ENCODE measurements around the gene CLCA4. TPM values are rescaled to one million over a fixed set of nuclear protein-coding genes. Genes with fewer than 3 reads are reported as not detected.
A peak's percentile ranks its signal among the peaks of the same experiment; 100 is the strongest.

CLCA4 gene
- total RNA-seq, 1 experiment from 2014 or later, result not detected

DNA sequence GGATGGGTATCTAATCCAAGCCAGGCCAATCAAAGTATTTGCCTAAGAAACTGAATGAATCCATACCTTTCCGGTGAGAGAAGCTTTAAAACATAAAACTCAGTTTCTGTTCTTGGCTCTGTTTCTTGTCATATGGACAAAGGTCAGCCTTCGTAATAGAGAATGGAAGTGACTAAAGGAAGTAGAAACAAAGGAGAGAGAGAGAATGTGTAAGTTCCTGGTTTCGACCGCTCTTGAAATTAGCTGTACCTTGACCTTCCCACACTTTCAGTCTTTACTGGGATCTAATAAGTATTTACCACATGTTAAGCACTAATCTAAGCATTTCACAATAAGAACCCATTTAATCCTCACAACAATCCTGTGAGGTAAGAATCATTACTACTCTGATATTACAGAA, 19.6 kb upstream of the CLCA4 start:
- Histone ChIP-seq H3K4me1 (ENCODE audit: insufficient read depth, low read length) (no peaks in the 10 kb centered on the region), H3K9me2 (replicated peaks; ENCODE audit: low read length) (no peaks in the 10 kb centered on the region), H2AFZ (ENCODE audit: low read length) (no peak overlapping the region), H3K4me2 (ENCODE audit: low read length) (no peak overlapping the region), H3K36me3 (ENCODE audit: low read depth, low read length) (no peaks in the 10 kb centered on the region), H3K79me2 (ENCODE audit: low read length) (no peaks in the 10 kb centered on the region), H4K20me1 (ENCODE audit: low read length) (no peaks in the 10 kb centered on the region), H3F3A (ENCODE audit: low read length, unreplicated experiment) (no peaks in the 10 kb centered on the region), H3K4me3 (ENCODE audit: low read length) (no peak overlapping the region), H3K27ac (ENCODE audit: low read length) (no peak overlapping the region), H3K9me3 (ENCODE audit: low read length) (no peaks in the 10 kb centered on the region), H3K9ac (ENCODE audit: low read length) (no peak overlapping the region), H3K27me3 (ENCODE audit: low read length) (no peaks in the 10 kb centered on the region)
- BruUV-seq (replicated peaks), result no TSS peak
- CTCF ChIA-PET, result no interaction called here
- intact Hi-C loops (cut with micrococcal nuclease), result no loop called here
- DNase-seq (no peak), ATAC-seq (no peak)
- POLR2A ChIA-PET (ENCODE audit: unreplicated experiment), result no interaction called here
- no peak for TF ChIP-seq EZH2phosphoT487 (IDR thresholded peaks at IDR 0.05; ENCODE audit: borderline replicate concordance, low read length)
- TF ChIP-seq, protein P1, sequence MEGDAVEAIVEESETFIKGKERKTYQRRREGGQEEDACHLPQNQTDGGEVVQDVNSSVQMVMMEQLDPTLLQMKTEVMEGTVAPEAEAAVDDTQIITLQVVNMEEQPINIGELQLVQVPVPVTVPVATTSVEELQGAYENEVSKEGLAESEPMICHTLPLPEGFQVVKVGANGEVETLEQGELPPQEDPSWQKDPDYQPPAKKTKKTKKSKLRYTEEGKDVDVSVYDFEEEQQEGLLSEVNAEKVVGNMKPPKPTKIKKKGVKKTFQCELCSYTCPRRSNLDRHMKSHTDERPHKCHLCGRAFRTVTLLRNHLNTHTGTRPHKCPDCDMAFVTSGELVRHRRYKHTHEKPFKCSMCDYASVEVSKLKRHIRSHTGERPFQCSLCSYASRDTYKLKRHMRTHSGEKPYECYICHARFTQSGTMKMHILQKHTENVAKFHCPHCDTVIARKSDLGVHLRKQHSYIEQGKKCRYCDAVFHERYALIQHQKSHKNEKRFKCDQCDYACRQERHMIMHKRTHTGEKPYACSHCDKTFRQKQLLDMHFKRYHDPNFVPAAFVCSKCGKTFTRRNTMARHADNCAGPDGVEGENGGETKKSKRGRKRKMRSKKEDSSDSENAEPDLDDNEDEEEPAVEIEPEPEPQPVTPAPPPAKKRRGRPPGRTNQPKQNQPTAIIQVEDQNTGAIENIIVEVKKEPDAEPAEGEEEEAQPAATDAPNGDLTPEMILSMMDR (conservative IDR thresholded peaks at IDR 0.05; ENCODE audit: low read depth, low read length), result no peak

GRCh38 chr1:86530211-86530845, 16.6 kb upstream of the CLCA4 start:
- TF ChIP-seq EZH2phosphoT487 (IDR thresholded peaks at IDR 0.05; ENCODE audit: borderline replicate concordance, low read length) (no peak), EZH2 (IDR thresholded peaks at IDR 0.05; ENCODE audit: low read length, unreplicated experiment) (no peak)
- TF ChIP-seq, protein P1 (conservative IDR thresholded peaks at IDR 0.05; ENCODE audit: low read depth, low read length), result no peak
- no TSS peak for BruUV-seq (replicated peaks)
- Histone ChIP-seq H3K4me1 (ENCODE audit: insufficient read depth, low read length) (no peaks in the 10 kb centered on the region), H3K9me3 (ENCODE audit: low read length) (no peaks in the 10 kb centered on the region), H3K9me2 (replicated peaks; ENCODE audit: low read length) (no peaks in the 10 kb centered on the region), H3F3A (ENCODE audit: low read length, unreplicated experiment) (no peaks in the 10 kb centered on the region), H2AFZ (ENCODE audit: low read length) (no peak overlapping the region), H3K36me3 (ENCODE audit: low read depth, low read length) (no peaks in the 10 kb centered on the region), H3K79me2 (ENCODE audit: low read length) (no peaks in the 10 kb centered on the region), H3K27ac (ENCODE audit: low read length) (no peak overlapping the region), H3K4me2 (ENCODE audit: low read length) (no peak overlapping the region), H3K27me3 (ENCODE audit: low read length) (no peaks in the 10 kb centered on the region), H3K4me3 (ENCODE audit: low read length) (no peak overlapping the region), H3K9ac (ENCODE audit: low read length) (no peak overlapping the region), H4K20me1 (ENCODE audit: low read length) (no peaks in the 10 kb centered on the region)
- POLR2A ChIA-PET (ENCODE audit: unreplicated experiment), result no interaction called here
- ATAC-seq (no peak), DNase-seq (no peak)
- intact Hi-C loops (cut with micrococcal nuclease), result no loop called here
- CTCF ChIA-PET, result no interaction called here

DNA sequence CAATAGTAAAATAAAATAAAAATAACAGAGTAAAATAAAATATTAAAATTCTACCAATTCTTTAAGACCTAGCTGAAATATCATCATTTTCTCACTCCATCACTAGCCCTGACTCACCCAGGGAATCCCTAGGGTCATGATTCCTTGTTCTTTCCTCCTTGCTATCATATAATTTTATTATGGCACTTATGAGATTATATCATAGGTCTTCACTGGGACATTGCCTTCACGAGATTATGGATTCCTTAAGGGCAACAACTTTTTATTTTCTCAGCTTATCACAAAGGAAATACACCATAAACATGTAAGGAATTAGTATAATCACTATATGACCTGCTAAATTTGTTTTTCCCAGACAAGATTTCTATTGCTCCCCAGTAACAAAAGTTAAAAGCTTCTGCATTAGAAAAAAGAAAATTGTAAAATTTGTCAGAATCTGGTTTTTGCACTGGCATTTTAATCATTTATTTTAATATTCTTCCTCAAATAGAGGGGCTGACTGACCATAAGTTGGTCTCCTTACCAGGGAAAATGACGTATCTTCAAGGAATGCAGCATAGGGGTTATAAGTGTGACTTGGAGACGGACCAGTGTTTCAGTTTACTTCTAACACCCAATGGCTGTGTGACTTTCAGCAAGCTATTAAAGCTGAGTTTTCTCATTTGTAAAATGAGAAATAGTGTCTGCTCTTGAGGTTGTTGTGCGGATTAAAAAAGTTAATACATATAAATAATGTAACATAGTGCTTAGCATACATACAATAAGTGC, 8.8 kb upstream of the CLCA4 start:
- Histone ChIP-seq H3K4me3 (ENCODE audit: low read length) (no peak overlapping the region), H3F3A (ENCODE audit: low read length, unreplicated experiment) (no peaks in the 10 kb centered on the region), H3K27me3 (ENCODE audit: low read length) (0 out of 2 replicates have a peak, but pooled peaks cover 3% of the 10 kb centered on the region), H3K9me2 (replicated peaks; ENCODE audit: low read length) (no peaks in the 10 kb centered on the region), H3K27ac (ENCODE audit: low read length) (no peak overlapping the region), H3K4me1 (ENCODE audit: insufficient read depth, low read length) (peaks cover 8% of the 10 kb centered on the region; the same call in 1 of the 2 replicates), H2AFZ (ENCODE audit: low read length) (no peak overlapping the region), H3K9ac (ENCODE audit: low read length) (no peak overlapping the region), H4K20me1 (ENCODE audit: low read length) (no peaks in the 10 kb centered on the region), H3K79me2 (ENCODE audit: low read length) (no peaks in the 10 kb centered on the region), H3K9me3 (ENCODE audit: low read length) (no peaks in the 10 kb centered on the region), H3K36me3 (ENCODE audit: low read depth, low read length) (no peaks in the 10 kb centered on the region), H3K4me2 (ENCODE audit: low read length) (no peak overlapping the region)
- CTCF ChIA-PET, result no interaction called here
- TF ChIP-seq EZH2phosphoT487 (IDR thresholded peaks at IDR 0.05; ENCODE audit: borderline replicate concordance, low read length) (no peak), EZH2 (IDR thresholded peaks at IDR 0.05; ENCODE audit: low read length, unreplicated experiment) (no peak)
- TF ChIP-seq, protein P1 (conservative IDR thresholded peaks at IDR 0.05; ENCODE audit: low read depth, low read length), result no peak
- POLR2A ChIA-PET (ENCODE audit: unreplicated experiment), result no interaction called here
- DNase-seq (peak; percentile 24), ATAC-seq (no peak)
- intact Hi-C loops (cut with micrococcal nuclease), result no loop called here
- BruUV-seq (replicated peaks), result no TSS peak
